ENCODE results near the gene NFAT5. TPM values are rescaled to one million over a fixed set of nuclear protein-coding genes. Genes with fewer than 3 reads are reported as not detected.

The NFAT5 gene
- total RNA-seq, 1 donor from 2014 or later: 49.2 TPM

Other genes with a start within 250 kb of the NFAT5 start
- 15.5 and 17.8 TPM in 2 replicates for gene PDF, start 235.4 kb upstream of the NFAT5 start, total RNA-seq
- 41.5 and 42.9 TPM in 2 replicates for gene COG8, start 226.4 kb upstream of the NFAT5 start, total RNA-seq
- gene NIP7, start 226.2 kb upstream of the NFAT5 start, total RNA-seq: 60.5 and 60.8 TPM in 2 replicates
- 1.8 and 1.9 TPM in 2 replicates for gene TMED6, start 214.2 kb upstream of the NFAT5 start, total RNA-seq
- 56.0 and 61.9 TPM in 2 replicates for gene TERF2, start 180.0 kb upstream of the NFAT5 start, total RNA-seq
- 201 and 204 TPM in 2 replicates for gene CYB5B, start 141.3 kb upstream of the NFAT5 start, total RNA-seq
- 9.0 and 9.2 TPM in 2 replicates for gene NQO1, start 160.6 kb downstream of the NFAT5 start, total RNA-seq
- gene NOB1, start 189.0 kb downstream of the NFAT5 start, total RNA-seq: 106 and 109 TPM in 2 replicates
- 59.0 and 61.7 TPM in 2 replicates for gene WWP2, start 196.4 kb downstream of the NFAT5 start, total RNA-seq

Measured in activated T-helper 2 cell treated with anti-CD3 and anti-CD28 coated beads, Interferon-gamma antibody, Interleukin-2, Interleukin-4, amounts not matched to agents 10 μg/mL and 5 μg/mL and 100 μg/mL, durations not matched to agents 14 hours and 24 hours and 36 hours (primary cell).